HG03439 (cell line): ENCODE data around the gene KCNH4.
"Not testable (repeated sequence)": the region's sequence is repeated elsewhere in the genome, so short reads cannot be mapped to it uniquely, and the experiment has no call there.

ENCODE experiments used
- ATAC-seq: cut with Tn5 transposase; IDR thresholded peaks from one replicate; pipeline ENCODE4 v1.9.1; 2021; ENCODE audit warnings: mild to moderate bottlenecking, moderate library complexity; ENCODE audit not compliant: unreplicated experiment

The KCNH4 gene

GRCh38 chr17:42180922-42181850, at the start of gene KCNH4:
Gene KCNH4, minus strand, starts transcription at chr17:42181142. Its CDS starts 197 bp downstream, at chr17:42180945.
- peak; percentile 50 for ATAC-seq

GRCh38 chr17:42230225-42230624, 49.3 kb upstream of the KCNH4 start:
- ATAC-seq: no peak

GRCh38 chr17:42227849-42228700, 47.1 kb upstream of the KCNH4 start:
- ATAC-seq: no peak

DNA sequence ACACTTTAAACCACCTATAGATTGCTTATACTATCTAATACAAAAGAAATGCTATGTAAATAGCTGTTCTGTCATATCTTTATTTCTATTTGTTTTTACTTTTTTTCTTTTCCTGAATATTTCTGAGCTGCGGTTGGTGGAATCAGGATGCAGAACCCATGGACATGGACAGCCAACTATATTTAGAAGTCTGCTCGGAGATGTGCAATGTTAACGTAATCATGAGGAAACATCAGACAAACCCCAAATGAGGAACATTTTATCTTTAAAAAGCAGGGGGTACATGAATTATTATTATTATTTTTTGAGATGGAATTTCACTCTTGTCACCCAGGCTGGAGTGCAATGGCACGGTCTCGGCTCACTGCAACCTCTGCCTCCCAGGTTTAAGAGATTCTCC, 44.7 kb upstream of the KCNH4 start:
- ATAC-seq: no peak

DNA sequence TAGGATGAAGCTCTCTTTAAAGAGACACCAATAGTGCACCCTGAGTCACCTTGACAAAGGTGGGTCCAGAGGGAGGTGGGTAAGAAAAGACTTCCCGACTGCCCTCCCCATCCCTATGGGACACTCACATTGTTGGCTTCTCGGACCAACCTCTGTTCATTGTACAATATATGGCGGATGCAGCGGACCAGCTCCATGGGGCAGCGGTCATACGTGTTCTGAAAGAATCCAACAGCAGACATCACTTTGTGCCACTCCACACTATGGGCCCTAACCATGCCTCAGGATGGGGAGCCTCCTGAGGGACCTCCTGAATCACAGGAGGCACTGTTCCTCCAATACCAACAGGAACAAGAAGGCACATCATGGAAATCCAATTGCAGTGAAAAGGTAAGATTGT, 43.7 kb upstream of the KCNH4 start:
- ATAC-seq: no peak

DNA sequence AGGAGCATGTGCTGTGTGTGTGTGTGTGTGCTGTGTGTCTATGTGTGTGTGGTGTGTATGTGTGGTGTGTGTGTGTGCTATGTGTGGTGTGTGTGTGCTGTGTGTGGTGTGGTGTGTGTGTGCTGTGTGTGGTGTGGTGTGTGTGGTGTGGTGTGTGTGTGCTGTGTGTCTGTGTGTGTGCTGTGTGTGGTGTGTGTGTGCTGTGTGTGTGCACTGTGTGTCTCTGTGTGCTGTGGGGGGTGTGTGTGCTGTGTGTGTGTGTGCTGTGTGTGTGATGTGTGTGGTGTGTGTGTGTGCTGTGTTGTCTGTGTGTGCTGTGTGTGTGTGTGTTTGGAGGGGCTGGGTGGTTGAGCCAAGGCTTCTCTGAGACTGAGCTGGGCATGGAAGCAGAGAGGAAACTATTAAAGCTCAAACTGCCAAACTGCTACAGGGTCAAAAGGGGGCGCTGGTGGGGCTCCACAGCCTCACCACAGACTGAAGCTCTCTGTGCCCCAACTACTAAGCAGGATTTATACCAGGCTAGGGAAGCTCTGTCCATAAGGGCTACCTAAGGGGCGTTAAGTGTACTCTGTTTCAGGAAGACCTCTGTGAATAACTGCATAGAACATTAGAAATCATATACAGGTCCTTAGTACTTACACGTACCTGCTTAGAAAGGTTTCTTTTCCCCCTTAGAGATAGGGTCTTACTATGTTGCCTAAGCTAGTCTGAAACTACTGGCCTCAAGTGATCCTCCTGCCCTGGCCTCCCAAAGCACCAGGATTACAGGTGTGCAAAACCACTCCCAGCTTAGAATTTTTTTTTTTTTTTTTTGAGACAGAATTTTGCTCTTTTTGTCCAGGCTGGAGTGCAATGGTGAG, 41.2 kb upstream of the KCNH4 start:
- no peak for ATAC-seq

GRCh38 chr17:42219280-42219679, 38.3 kb upstream of the KCNH4 start:
- not testable (repeated sequence) for ATAC-seq

GRCh38 chr17:42214156-42214555, 33.2 kb upstream of the KCNH4 start:
- ATAC-seq: no peak

DNA sequence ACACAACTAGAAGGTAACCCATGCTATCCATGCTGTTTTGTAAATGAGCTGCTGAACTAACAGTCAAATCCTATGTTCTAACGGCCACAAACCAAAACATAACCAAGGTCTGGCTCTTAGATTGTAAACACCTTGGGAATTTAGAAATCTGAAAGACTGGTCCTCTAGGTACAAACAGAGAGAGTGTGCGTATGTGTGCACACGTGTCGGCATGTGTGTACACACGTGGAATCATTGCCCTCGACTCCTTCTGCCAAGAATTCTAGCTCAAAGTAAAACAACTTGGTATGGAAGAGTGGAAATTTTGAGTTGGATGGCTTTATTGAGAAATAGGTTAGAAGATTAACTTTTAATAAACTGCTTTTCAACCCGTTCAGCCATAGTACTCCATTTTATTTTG, 31.4 kb upstream of the KCNH4 start:
- ATAC-seq: no peak

GRCh38 chr17:42211921-42212341, 31.0 kb upstream of the KCNH4 start:
- not testable (repeated sequence) for ATAC-seq

- no peak for ATAC-seq
Observed at GRCh38 chr17:42210046-42210445, 29.1 kb upstream of the KCNH4 start.

DNA sequence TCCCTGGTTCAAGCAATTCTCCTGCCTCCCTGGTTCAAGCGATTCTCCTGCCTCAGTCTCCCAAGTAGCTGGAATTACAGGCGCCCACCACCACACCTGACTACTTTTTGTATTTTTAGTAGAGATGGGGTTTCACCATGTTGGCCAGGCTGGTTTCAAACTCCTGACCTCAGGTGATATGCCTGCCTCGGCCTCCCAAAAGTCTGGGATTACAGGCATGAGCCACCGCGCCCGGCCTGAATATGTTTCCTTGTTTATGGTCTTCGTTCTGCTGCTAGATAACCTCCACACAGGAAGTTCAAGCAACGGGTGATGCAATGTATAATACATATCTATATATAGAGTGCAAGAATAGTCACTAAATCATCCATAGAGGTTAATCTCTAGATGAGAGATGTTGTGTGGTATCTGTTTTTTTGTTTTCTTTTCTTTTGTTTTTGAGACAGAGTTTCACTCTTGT, 25.2 kb upstream of the KCNH4 start:
- not testable (repeated sequence) for ATAC-seq

GRCh38 chr17:42203354-42203753, 22.4 kb upstream of the KCNH4 start:
- no peak for ATAC-seq

DNA sequence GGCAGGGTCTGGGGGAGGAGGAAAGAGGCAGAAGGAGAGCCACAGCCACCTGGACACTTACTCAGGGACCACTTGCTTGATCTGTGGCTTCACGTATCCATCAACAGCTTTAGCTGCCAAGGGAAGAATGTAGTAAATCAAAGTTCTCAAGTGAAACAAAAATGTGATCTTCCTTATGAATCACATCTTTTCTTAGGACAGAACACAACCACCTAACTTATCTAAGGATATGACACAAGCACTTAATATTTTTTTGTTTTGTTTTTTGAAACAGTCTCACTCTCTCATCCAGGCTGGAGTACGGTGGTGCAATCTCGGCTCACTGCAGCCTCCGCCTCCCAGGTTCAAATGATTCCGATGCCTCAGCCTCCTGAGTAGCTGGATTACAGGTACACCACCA, 21.8 kb upstream of the KCNH4 start:
- ATAC-seq: no peak

DNA sequence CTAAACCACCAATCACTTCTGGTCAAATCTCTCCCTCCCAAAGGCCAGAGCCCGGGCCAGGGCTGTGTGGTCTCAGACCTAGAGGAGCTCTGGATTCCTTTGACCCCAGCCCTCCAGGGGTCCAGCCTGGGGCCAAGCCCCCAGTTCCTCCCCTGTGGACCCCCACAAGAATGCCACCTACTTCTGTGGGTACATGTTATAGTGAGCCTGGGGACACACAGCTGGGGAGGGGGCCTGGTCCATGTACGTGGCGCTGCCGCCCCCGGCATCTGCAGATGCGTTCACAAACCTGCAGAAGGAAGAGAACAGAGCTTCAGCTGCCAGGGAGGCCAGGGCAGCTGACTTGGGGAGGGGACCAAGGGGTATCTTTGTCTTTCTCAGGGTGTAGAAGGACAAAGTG, 21.2 kb upstream of the KCNH4 start:
- ATAC-seq: no peak

DNA sequence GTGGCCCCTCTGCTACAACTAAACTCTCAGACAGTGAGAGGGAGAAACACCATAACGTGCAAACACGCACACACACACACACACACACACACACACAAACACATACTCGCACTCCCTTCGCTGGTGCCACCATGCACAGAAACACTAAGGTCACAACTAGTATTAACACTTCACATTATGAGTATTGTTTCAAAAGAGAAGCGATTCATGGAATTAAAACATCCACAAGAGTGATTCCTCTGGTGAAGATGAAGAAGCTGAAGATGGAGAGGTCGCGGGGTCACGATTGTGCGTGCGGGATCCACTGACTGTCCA, 20.5 kb upstream of the KCNH4 start:
- no peak for ATAC-seq

DNA sequence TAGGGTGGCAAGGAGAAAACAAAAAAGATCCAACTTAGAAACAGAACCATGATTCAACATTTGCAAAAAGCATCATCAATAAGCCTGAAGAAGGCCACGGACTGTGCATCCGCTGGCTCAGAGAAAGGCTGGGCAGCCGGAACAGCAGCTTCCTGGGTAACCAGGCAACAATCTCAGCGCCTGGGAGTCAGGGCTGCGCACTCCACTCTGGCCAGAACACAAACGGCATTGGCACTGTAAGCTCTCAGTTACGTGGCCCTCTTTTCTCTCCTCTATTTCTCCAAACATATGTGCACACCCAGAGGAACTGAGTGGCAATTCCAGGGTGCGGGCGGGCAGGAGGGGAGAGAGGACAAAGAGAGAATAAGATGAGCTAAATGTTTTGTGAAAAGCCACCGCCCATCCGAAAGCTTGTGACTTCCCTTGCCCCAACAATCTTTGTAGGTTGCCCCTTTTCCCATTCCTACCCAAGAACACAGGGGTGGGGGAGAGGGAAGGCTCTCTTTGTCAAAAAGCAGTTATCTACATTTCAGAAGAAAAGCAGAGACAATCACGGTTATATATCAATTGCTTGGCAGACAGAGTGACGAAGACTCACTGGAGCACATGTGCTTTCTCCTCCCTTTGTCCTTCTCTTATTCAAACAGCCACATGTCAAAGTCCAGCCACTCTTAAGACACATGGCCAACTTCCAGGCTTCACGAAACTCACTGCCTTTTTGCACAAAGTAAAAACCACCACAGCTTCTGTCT, 19.9 kb upstream of the KCNH4 start:
- no peak for ATAC-seq

DNA sequence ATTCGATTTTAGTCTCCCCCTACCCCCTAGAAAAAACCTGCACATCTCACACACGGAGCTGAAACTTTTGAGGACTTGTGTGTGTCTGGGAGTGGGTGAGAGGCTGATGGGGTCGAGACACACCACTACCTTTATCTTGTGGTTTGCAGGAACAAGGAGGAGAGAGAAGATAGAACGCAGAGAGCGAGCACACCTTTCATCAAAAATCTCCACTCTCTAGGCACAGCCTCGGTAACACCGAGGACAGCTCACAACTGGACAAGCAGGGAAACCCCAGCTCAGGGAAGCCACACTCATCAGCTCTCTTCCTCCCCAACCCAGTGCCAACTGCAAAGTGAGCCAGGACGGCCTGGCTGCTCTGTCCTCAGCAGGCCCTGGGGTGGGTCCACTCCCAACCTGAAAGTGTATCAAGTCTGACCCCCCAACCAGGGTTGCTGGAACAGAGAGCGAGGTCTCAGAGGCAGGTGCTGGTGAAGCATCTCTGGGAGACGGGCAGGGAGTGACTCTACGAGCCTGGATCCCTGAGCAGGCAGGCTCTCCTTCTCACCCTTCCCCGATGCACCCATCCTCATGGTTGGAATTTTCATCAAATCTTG, 18.6 kb upstream of the KCNH4 start:
- no peak for ATAC-seq

DNA sequence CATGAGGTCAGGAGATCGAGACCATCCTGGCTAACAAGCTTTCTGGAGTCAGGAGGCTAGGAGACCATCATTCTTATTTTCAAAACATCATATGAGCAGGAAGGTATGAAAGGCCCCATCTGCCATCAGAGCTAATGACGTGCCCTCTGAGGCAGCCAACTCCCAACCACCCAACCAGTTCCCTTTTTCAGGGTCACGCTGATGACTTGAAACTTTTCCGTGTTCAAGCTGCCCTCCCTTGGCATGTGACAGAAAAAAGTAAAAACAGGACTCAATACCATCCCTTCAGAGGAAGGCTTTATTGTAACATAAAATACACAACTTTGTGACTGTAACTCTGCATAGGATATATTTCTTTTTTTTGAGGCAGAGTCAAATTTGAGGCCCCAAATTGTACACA, 18.0 kb upstream of the KCNH4 start:
- no peak for ATAC-seq
